Activated naive CD8-positive, alpha-beta T cell (primary cell): ENCODE measurements around the gene HNRNPU.

Experiments used
- H3K27ac Mint-ChIP-seq: one replicate; pipeline ENCODE4 v1.8.0; 2021; ENCODE audit warnings: mixed read lengths
- H3K27me3 Mint-ChIP-seq: one replicate; pipeline ENCODE4 v1.8.0; 2021; ENCODE audit warnings: mixed read lengths
- H3K36me3 Mint-ChIP-seq: one replicate; pipeline ENCODE4 v1.8.0; 2021; ENCODE audit warnings: mixed read lengths
- H3K4me1 Mint-ChIP-seq: one replicate; pipeline ENCODE4 v1.8.0; 2021; ENCODE audit warnings: low read depth, mixed read lengths
- H3K4me3 Mint-ChIP-seq: one replicate; pipeline ENCODE4 v1.8.0; 2021; ENCODE audit warnings: mild to moderate bottlenecking, mixed read lengths
- H3K9me3 Mint-ChIP-seq: one replicate; pipeline ENCODE4 v1.8.0; 2021; ENCODE audit warnings: low read depth, mixed read lengths

The HNRNPU gene

DNA sequence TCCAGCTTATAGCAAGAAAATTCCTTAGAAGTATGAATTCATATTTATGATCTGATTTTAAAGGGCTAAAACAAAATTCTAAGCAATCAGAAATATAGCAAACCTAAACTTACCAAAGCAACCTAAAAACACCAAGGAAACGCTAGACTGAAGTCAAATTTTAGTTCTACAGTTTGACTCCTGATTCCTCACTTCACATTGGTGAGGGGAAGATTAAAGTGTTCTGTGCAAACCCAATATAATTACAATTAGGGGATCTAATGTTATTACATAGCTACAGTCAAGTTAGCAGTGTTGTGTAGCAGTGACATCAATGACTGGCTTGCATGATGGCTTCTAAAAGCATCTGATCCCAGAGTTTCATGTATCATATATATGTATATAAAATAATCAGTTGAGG, 11.6 kb downstream of the HNRNPU start:
- H3K27ac Mint-ChIP-seq, result peak overlapping the region; percentile 69
- H3K27me3 Mint-ChIP-seq, result no peaks in the 10 kb centered on the region
- H3K4me1 Mint-ChIP-seq, result peaks cover 90% of the 10 kb centered on the region
- H3K9me3 Mint-ChIP-seq, result no peaks in the 10 kb centered on the region
- H3K4me3 Mint-ChIP-seq, result no peak overlapping the region
- peaks cover 38% of the 10 kb centered on the region for H3K36me3 Mint-ChIP-seq

DNA sequence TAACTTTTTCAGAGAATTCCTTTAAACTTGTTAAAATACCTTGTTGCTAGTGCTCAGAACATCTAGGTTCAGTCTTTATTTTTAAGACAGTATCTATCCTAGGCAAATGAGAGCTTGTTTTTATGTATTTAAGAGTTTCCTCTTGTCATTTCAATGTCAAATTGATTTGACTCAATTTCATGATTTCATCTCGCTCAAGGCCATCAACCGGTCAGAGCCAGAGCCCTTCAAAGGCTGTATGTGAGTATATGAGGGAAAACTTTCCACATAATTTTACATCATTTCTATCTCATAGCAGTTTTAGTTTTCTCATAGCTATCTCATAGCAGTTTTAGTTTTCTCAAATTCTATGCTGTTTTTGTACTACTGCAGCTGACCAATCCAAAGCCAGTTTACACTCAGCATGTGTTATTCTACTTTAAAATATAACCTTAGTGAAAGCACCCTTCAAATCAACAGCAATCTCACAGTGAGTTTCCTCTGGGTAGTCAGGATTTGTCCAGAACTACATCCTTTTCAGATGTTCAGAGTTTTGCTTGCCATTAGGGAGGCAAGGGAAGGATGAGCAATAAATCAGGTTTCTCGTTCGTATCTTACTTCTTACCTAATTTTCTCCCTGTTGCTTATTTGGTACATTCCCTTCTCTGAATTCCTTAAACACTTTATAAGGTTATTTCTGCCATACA, 12.7 kb downstream of the HNRNPU start:
- peaks cover 86% of the 10 kb centered on the region for H3K4me1 Mint-ChIP-seq
- H3K36me3 Mint-ChIP-seq, result peaks cover 35% of the 10 kb centered on the region
- no peaks in the 10 kb centered on the region for H3K27me3 Mint-ChIP-seq
- peak overlapping the region; percentile 49 for H3K4me3 Mint-ChIP-seq
- H3K27ac Mint-ChIP-seq, result peak overlapping the region; percentile 69
- H3K9me3 Mint-ChIP-seq, result no peaks in the 10 kb centered on the region

DNA sequence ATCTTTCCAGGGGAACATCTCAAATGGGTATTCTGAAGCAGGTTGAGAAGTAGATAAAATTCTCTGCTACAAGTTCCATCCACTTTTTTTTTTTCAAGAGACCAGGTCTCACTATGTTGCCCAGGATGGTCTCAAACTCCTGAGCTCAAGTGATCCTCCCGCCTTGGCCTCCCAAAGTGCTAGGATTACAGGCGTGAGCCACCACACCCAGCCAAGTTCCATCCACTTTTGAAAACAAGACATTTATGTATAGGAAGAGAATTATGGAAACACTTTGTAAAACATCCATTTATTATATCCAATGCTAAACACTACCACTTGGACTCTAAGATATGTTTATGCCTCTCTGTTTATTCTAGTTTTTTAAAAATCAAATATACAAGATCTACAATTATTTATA, 13.4 kb downstream of the HNRNPU start:
- Mint-ChIP-seq H3K4me3 (no peak overlapping the region), H3K4me1 (peaks cover 81% of the 10 kb centered on the region), H3K27me3 (no peaks in the 10 kb centered on the region), H3K27ac (peak overlapping the region; percentile 84), H3K9me3 (no peaks in the 10 kb centered on the region), H3K36me3 (peaks cover 31% of the 10 kb centered on the region)

DNA sequence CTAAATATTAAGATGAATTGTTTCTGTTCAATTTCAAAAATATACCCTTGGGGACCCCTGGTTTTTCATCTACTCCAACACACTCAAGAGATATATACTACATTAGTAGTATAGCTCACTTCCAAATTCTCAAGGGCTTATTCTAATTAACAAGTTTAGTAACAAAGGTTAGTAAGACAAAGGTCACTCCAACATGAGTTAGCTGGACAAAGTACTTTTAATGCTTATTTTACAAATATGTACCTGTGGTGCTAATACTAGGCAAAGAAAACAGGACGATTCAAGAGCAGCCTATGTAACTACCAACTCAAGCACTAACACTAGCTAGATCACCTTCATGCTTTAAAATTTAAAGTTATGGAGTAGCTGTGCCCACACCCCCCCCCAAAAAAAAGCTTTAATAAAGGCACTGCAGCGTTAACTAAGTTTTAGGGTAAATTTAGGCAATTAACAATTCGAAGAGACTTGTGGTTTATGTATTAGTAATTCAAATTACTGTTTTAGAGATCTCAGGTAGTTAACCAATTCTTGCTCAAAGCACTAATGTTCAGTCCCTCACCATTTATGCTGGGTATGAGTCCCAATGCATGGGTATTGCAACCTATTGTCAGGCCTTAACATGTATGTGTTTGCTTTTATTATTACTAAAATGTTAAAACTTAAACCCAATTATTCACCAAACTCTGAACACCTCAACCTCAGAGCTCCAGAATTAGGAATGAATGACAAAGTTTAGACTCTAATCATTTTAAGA, 14.1 kb downstream of the HNRNPU start:
- Mint-ChIP-seq H3K27ac (peak overlapping the region; percentile 84), H3K27me3 (no peaks in the 10 kb centered on the region), H3K4me3 (no peak overlapping the region), H3K9me3 (no peaks in the 10 kb centered on the region), H3K36me3 (peaks cover 25% of the 10 kb centered on the region), H3K4me1 (peaks cover 79% of the 10 kb centered on the region)

DNA sequence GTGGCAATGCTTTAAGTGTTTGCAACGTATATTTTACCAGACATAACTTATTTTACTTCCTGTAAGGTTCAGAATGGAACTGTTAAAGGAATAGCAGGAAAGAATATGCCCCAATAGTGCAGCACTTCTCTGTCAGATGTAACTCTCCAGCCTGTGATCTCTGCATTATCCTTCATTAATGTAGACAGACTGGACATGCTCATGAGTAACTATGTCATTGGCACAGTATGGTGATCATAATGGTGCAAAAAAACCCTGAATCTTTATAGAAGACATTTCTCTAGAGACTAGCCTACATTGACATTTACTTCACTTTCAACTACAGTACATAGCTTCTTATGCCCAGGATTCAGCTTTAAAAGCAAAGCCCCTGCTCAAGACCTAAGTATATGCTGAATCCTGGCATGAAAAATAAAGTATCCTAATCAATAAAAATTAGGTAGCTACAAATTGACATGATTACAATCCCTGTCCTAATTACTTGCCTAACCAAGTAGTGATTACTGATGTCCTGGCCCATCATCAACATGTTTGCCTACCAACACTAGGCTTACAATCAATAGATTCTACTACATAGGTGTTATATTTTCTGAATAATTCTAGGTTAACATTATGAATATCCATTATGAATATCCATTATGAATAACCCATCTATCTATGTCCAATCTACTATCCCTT, 15.0 kb downstream of the HNRNPU start:
- no peaks in the 10 kb centered on the region for H3K9me3 Mint-ChIP-seq
- no peak overlapping the region for H3K4me3 Mint-ChIP-seq
- H3K4me1 Mint-ChIP-seq, result peaks cover 79% of the 10 kb centered on the region
- peak overlapping the region; percentile 84 for H3K27ac Mint-ChIP-seq
- no peaks in the 10 kb centered on the region for H3K27me3 Mint-ChIP-seq
- H3K36me3 Mint-ChIP-seq, result peaks cover 23% of the 10 kb centered on the region

DNA sequence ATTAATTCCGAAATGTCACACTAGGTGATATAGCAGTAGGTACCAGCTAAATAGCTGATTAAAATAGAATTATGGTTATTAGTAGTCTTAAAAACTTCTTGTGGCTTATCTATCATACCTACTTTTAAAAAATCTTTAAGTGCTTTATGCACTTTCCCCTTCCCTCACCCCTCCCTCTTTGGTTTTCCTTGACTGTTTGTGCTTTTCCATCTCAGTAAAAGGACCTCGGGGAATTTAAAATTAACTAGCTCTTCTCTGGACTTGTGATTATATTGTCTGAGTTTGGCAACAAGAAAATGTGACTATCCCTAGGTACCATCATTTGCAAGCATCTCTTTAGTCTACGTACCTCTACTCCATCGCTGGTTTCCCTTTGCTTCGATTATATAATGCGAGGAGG, 17.7 kb downstream of the HNRNPU start:
- Mint-ChIP-seq H3K9me3 (no peaks in the 10 kb centered on the region), H3K4me3 (no peak overlapping the region), H3K27ac (peak overlapping the region; percentile 5), H3K36me3 (peaks cover 16% of the 10 kb centered on the region), H3K4me1 (peaks cover 76% of the 10 kb centered on the region), H3K27me3 (no peaks in the 10 kb centered on the region)

DNA sequence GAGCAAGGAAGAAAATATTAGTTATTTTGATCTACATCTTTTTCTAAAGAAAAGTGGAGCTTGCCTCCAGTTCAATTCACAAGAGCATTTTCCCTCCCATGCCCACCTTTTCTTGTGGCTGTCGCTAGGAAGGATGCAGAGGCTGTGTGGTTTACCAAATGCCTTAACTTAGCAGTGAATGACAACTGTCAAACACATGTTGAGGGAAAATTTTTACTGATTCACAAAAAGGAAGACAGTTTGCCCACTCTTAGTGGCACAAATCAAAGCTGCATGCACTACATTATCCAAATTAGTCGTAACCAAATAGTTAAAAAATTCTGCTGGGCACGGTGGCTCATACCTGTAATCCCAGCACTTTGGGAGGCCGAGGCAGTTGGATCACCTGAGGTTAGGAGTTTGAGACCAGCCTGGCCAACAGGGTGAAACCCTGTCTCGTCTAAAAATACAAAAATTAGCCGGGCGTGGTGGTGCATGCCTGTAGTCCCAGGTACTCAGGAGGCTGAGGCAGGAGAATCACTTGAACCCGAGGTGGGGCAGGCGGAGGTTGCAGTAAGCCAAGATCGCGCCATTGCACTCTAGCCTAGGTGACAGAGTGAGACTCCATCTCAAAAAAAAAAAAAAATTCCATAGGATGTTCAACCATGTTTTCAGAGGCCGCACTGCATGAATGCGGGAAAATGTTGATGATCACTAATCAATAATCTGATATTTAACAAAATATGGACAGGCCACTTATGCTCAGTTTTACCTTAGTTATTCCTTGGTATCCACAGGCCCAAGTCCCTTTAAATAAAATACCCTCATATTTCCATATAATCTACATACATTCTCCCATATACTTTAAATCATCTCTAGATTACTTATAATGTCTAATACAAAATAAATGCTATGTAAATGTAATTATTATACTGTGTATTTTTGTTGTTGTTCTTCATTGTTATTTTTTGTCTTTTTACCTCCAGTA, 19.9 kb downstream of the HNRNPU start:
- H3K27me3 Mint-ChIP-seq, result no peaks in the 10 kb centered on the region
- H3K4me3 Mint-ChIP-seq, result peak overlapping the region; percentile 44
- peaks cover 21% of the 10 kb centered on the region for H3K36me3 Mint-ChIP-seq
- H3K27ac Mint-ChIP-seq, result peak overlapping the region; percentile 28
- no peaks in the 10 kb centered on the region for H3K9me3 Mint-ChIP-seq
- peaks cover 75% of the 10 kb centered on the region for H3K4me1 Mint-ChIP-seq

DNA sequence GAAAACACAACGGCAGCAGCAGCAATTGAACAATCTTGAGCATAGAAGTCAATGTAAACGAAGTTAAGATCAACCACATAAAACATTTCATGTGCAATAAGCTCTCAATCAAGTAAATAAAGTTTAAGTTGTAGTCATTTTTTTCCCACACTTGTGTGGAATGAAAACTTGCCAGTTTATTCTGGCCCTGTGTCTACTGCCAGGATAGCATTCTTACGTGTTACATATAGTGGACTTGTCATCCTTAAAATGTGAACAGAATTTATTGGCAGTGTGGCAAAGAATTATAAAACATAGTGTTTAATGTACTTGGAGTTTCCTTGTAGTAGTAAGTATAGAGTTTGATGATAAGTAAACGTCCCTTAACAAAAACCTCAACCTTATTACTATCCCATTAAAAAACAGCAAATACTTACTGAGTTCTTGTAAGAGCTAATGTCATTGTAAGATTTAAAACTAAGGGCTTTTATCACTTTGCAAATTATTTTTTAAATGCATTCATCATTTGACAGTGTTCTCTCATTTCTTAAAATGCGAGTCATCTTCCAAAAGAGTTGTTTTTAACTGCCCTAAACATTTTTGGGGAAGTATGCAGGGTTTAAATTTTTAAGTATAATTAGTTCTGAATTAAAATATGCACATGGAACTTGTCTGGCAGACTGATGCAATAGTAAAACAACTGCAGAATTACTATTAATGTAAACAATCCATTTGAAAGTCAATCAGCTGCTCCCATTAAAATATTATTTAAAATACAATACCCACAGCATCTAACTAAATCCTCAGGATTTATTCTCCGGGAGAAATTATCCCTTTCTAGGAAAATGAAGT, 21.0 kb downstream of the HNRNPU start:
- H3K4me1 Mint-ChIP-seq, result peaks cover 76% of the 10 kb centered on the region
- H3K36me3 Mint-ChIP-seq, result peaks cover 21% of the 10 kb centered on the region
- H3K27ac Mint-ChIP-seq, result no peak overlapping the region
- peaks cover 1% of the 10 kb centered on the region for H3K9me3 Mint-ChIP-seq
- H3K4me3 Mint-ChIP-seq, result no peak overlapping the region
- no peaks in the 10 kb centered on the region for H3K27me3 Mint-ChIP-seq

DNA sequence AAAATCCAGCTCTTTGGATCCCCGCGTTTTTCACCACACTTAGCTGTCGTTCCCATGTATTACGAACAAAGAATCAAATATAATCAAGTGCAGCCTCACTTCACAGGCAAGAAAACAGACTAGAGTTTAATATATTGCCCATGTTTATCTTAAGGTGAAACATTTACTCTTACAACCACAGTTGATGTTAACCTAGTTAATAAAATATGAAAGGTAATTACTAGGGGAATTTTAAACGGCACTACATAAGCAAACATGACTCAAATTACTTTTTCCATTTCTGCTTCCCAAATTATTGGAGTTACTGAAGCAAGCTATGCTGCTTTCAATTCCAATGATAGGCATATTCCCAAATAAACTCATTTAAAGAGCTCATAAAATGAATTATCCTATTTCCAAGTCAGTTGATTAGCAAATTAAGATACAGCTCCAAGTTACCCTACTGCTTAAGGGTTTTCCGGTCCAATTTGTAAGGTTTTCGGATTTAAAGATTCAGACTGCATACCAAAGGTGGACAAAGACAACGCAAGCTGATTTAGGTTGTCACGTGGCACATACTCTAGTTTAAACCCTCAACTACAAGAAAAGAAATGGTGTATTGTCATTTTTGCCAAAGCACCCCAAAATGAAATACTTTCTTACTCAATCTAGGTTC, 22.9 kb downstream of the HNRNPU start:
- H3K36me3 Mint-ChIP-seq, result peaks cover 28% of the 10 kb centered on the region
- H3K4me3 Mint-ChIP-seq, result no peak overlapping the region
- H3K4me1 Mint-ChIP-seq, result peaks cover 83% of the 10 kb centered on the region
- peak overlapping the region; percentile 16 for H3K27ac Mint-ChIP-seq
- H3K27me3 Mint-ChIP-seq, result no peaks in the 10 kb centered on the region
- peaks cover 7% of the 10 kb centered on the region for H3K9me3 Mint-ChIP-seq

DNA sequence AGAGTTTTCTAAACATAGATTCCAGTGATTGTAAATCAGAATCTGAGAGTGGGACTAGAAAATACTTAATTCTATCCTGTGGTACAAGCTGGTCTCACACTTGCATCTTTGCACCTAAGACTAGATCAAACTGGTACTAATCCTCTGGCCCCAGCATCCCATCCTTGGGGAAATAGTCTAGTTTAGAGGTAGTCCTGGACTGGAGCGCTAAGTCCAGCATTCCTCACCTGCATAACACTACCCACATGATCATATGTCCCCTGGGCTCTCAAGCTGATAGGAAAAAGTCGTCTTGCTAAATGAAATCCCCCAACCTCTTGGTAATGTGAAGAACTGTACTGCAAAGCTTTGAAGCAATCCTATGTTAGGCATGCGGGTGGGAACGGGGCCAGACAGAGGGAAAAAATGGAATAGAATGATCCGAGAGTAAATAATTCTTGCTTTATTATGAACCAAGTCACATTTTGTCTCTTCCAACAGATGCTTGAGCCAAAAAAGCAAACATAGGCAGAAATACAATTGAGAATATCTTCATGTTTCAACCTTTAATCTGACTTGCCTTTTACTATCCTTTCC, 24.0 kb downstream of the HNRNPU start:
- H3K4me3 Mint-ChIP-seq, result peak overlapping the region; percentile 44
- H3K9me3 Mint-ChIP-seq, result peaks cover 7% of the 10 kb centered on the region

DNA sequence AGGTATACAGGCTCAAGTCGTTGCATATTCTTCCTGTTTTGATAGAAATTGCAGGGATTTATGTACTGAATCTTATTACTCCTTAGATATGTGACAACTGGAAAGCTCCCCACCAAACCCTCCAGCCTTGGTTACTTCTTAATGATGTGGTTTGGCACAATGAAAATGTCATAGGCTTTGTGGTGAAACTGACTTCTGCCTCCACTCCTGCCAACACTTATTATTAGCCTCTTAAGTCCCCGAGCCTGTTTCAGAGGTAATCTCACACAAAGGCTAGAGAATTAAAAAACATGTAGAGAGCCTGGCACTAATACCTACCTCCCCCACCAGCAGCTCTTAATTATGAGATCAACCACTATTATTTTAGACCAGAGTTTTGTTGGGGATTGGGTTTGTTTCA, 24.7 kb downstream of the HNRNPU start:
- H3K27ac Mint-ChIP-seq, result peak overlapping the region; percentile 18
- H3K4me3 Mint-ChIP-seq, result no peak overlapping the region
- H3K9me3 Mint-ChIP-seq, result peaks cover 7% of the 10 kb centered on the region
- H3K36me3 Mint-ChIP-seq, result peaks cover 26% of the 10 kb centered on the region
- no peaks in the 10 kb centered on the region for H3K27me3 Mint-ChIP-seq
- peaks cover 75% of the 10 kb centered on the region for H3K4me1 Mint-ChIP-seq

More for the DNA sequence above, 24.0 kb downstream of the HNRNPU start:
- Mint-ChIP-seq H3K27ac (peak overlapping the region; percentile 82), H3K27me3 (no peaks in the 10 kb centered on the region), H3K36me3 (peaks cover 28% of the 10 kb centered on the region), H3K4me1 (peaks cover 80% of the 10 kb centered on the region)

DNA sequence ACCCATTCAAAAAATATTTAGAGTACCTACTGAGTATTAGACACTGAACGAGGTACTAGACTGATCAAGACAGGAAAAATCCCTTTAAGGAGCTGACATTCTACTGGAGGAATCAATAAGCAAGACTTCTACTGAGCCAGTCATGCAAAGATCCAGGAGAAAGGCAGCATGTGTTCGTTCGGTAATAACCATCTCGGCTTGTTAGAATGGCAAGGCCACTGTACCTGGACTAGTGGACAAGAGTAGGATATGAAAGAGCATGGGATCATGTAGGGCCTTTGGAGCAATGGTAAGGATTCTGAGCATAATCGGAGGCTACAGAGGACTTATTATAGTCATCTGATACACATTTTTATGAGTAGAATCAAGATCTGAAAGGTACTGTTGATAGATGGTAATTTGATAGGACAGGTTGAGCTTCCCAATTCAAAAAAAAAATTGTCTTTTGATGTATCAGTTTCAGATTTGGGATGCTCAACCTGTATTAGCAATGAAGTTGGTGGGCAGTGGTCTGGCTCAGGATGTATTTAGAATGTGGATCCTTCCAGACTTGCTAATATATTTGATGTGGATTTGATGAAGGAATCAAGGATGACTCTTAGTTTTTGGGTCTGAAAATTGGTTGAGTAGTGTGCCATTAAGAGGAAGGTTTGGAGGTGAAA, 26.6 kb downstream of the HNRNPU start:
- H3K4me3 Mint-ChIP-seq, result peak overlapping the region; percentile 95
- H3K36me3 Mint-ChIP-seq, result peaks cover 24% of the 10 kb centered on the region
- peak overlapping the region; percentile 94 for H3K27ac Mint-ChIP-seq
- peaks cover 67% of the 10 kb centered on the region for H3K4me1 Mint-ChIP-seq
- H3K9me3 Mint-ChIP-seq, result peaks cover 7% of the 10 kb centered on the region
- no peaks in the 10 kb centered on the region for H3K27me3 Mint-ChIP-seq

DNA sequence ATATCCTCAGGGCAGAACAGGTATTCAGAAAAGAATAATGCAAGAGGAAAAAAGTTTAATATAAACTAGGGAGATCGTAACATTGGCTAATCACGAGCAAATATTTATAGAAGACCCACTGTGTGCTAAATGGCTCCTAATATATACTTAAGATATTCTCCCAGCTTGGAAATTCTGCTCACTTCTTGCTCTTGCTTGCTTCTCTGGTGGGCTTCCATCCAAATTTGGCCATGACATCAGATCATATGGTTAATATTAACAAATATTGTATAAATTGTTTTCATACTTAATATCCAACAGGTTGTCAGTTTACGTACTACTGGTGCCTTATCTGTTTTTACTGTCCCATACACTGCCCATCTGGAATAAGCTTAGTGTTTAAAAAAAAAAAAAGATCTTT, 27.8 kb downstream of the HNRNPU start:
- peaks cover 24% of the 10 kb centered on the region for H3K36me3 Mint-ChIP-seq
- H3K9me3 Mint-ChIP-seq, result peaks cover 7% of the 10 kb centered on the region
- peak overlapping the region; percentile 95 for H3K4me3 Mint-ChIP-seq
- H3K4me1 Mint-ChIP-seq, result peaks cover 60% of the 10 kb centered on the region
- H3K27me3 Mint-ChIP-seq, result no peaks in the 10 kb centered on the region
- H3K27ac Mint-ChIP-seq, result peak overlapping the region; percentile 94
